Effector memory CD8-positive, alpha-beta T cell (primary cell): ENCODE measurements around the gene C11orf71.

Experiments
- ATAC-seq: fragments of 150-1000 bp; cut with Tn5 transposase; replicated peaks from 2 replicates; pipeline ENCODE4 v1.10.0; 2021; ENCODE audit warnings: mild to moderate bottlenecking, moderate library complexity
- DNase-seq, 3 experiments: peaks; one replicate each; pipeline ENCODE4 v3.0.0; 2021
- H3K27ac Mint-ChIP-seq, 2 donors: one replicate each; pipeline ENCODE4 v1.8.0; 2022; ENCODE audit warnings: mild to moderate bottlenecking in 2 of 2, mixed read lengths in 2 of 2, moderate library complexity in 2 of 2
- H3K27me3 Mint-ChIP-seq, 2 donors: one replicate each; pipeline ENCODE4 v1.8.0; 2022; ENCODE audit warnings: mixed read lengths in 2 of 2
- H3K36me3 Mint-ChIP-seq: one replicate; pipeline ENCODE4 v1.8.0; 2022; ENCODE audit warnings: mild to moderate bottlenecking, moderate library complexity, mixed read lengths; ENCODE audit not compliant: insufficient read depth
- H3K4me1 Mint-ChIP-seq, 2 donors: one replicate each; pipeline ENCODE4 v1.8.0; 2022; ENCODE audit warnings: low read depth in 2 of 2, mixed read lengths in 2 of 2
- H3K4me3 Mint-ChIP-seq, 2 donors: one replicate each; pipeline ENCODE4 v1.8.0; 2022; ENCODE audit warnings: mild to moderate bottlenecking in 2 of 2, mixed read lengths in 2 of 2, moderate library complexity in 2 of 2
- H3K9me3 Mint-ChIP-seq, 2 donors: one replicate each; pipeline ENCODE4 v1.8.0; 2022; ENCODE audit warnings: mixed read lengths in 2 of 2

The C11orf71 gene

DNA sequence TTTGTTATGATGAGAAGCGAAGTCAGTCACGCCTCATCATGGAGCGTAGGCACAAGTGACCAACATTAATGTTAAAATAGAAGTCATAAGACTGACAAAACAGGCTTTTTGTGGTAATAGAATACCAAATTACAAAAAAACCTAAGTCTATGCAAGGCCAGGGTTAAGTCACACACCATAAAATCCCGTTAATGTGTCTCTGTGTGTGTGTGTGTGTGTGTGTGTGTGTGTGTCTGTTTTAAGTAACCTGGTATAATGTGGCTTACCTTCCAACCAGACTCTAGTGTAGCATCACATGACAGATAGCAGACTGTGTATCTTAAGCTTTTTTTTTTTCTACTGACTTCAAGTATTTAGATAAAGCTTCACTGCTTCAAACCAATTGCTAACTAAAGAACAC is 38.0 kb downstream of the C11orf71 start:
- H3K27ac Mint-ChIP-seq: no peak overlapping the region
- no peaks in the 10 kb centered on the region for H3K36me3 Mint-ChIP-seq
- H3K4me3 Mint-ChIP-seq: no peak overlapping the region
- ATAC-seq (no peak), DNase-seq (no peak)
- no peaks in the 10 kb centered on the region for H3K9me3 Mint-ChIP-seq
- peaks cover 67 to 69% of the 10 kb centered on the region in 2 donors for H3K27me3 Mint-ChIP-seq
- no peaks in the 10 kb centered on the region for H3K4me1 Mint-ChIP-seq

DNA sequence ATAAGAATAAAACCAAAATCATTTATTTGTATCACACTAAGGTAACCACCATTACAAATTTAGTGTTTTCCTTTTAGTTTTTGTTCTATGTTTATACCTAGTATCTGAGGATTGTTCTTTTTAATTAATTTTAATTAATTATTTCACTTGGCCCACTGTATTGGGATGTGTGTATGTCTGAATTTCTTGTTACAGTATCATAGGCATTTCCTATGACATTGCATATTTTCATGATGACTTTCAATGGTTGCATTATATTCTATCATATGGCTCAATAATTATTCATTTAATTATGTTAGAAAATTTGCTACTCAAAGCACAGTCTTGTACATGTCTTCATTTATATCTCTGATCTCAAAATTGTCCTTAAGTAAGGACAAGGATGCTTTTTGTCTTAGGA is 41.0 kb downstream of the C11orf71 start:
- no peaks in the 10 kb centered on the region for H3K9me3 Mint-ChIP-seq
- peaks cover 64 to 65% of the 10 kb centered on the region in 2 donors for H3K27me3 Mint-ChIP-seq
- H3K27ac Mint-ChIP-seq: no peak overlapping the region
- DNase-seq (no peak), ATAC-seq (no peak)
- no peak overlapping the region for H3K4me3 Mint-ChIP-seq
- H3K36me3 Mint-ChIP-seq: no peaks in the 10 kb centered on the region
- H3K4me1 Mint-ChIP-seq: no peaks in the 10 kb centered on the region

DNA sequence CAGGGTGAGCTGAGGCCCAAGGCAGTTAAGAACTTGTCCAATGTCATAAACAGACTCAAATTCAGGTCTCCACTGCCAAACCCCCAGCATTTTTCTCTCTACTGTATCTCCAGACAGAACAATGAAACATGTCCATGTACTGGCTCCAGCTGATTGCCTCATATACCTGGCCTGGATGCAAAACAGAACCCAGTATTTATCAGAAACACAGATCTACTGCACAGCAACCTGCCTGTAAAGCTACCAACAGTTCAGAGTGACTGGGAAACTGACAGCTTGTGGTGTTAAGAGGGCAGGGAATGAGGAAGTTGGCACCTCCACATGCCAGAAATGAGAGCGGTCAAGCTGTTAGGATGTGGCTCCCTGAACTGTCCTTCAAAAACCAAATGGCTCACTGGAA is 41.6 kb downstream of the C11orf71 start:
- Mint-ChIP-seq H3K4me1 (no peaks in the 10 kb centered on the region), H3K27ac (no peak overlapping the region), H3K4me3 (no peak overlapping the region), H3K36me3 (no peaks in the 10 kb centered on the region), H3K9me3 (no peaks in the 10 kb centered on the region), H3K27me3 (peaks cover 58 to 60% of the 10 kb centered on the region in 2 donors)
- DNase-seq: no peak
- no peak for ATAC-seq

DNA sequence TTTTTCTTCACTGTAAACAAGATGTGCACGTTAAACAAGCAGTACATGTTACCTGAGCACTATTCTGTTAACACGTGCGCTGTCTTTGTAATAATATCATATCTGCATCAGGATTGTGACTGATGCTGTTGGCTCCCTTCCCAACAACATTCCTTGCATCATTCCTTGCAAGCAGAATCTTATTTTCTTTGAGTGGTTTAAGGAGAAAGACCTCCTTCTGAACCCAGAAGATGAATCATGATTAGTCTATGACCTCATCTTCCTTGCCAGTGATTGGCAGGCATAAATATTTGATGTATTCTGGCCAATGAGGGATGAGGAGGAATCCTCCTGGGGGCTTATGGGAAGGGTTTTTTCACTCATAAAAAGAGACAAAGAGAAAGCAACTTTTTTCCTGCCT is 46.2 kb downstream of the C11orf71 start:
- H3K27ac Mint-ChIP-seq: no peak overlapping the region
- DNase-seq: no peak
- ATAC-seq: no peak
- peaks cover 30 to 34% of the 10 kb centered on the region in 2 donors for H3K27me3 Mint-ChIP-seq
- no peaks in the 10 kb centered on the region for H3K9me3 Mint-ChIP-seq
- no peak overlapping the region for H3K4me3 Mint-ChIP-seq
- H3K36me3 Mint-ChIP-seq: no peaks in the 10 kb centered on the region
- H3K4me1 Mint-ChIP-seq: no peaks in the 10 kb centered on the region

DNA sequence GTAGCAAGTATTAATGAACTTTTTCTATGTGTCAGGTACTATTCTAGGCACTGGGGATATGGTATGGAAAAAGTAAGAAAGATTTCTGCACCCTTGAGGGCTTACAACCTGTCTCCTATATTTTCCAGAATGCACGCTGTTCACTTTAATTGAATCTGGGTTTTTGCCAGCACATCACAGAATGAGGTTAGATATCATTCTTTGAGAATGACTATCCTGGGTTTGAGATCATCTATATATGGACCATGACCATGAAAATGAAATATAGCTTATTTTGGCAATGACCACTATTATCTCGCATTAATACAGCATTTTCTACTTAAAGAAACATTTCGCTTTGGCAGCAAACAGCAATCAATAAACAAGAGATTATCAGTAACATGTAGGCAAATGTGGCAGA is 46.9 kb downstream of the C11orf71 start:
- ATAC-seq (no peak), DNase-seq (no peak)
- H3K4me1 Mint-ChIP-seq: no peaks in the 10 kb centered on the region
- H3K36me3 Mint-ChIP-seq: no peaks in the 10 kb centered on the region
- no peak overlapping the region for H3K4me3 Mint-ChIP-seq
- peaks cover 25 to 28% of the 10 kb centered on the region in 2 donors for H3K27me3 Mint-ChIP-seq
- H3K9me3 Mint-ChIP-seq: no peaks in the 10 kb centered on the region
- no peak overlapping the region for H3K27ac Mint-ChIP-seq

DNA sequence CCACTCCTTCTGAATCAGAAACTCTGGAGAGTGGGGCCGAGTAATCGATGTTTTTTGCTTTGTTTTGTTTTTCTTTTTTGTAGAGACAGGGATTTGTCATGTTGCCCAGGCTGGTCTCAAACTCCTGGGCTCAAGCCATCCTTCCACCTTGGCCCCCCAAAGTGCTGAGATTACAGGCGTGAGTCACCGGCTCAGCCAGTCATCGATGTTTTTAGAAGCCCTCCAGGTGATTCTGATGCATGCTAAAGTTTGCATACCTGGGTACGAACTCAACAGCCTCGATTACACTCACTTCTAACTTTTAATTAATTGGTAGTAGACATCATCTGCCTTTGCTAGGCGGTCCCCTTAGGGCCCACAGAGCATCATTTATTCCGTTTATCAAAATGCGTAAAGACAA is 50.3 kb downstream of the C11orf71 start:
- H3K27me3 Mint-ChIP-seq: peaks cover under 1 to 1% of the 10 kb centered on the region in 2 donors
- H3K4me1 Mint-ChIP-seq: peaks cover 3 to 6% of the 10 kb centered on the region in 2 donors
- no peak overlapping the region for H3K4me3 Mint-ChIP-seq
- H3K36me3 Mint-ChIP-seq: peaks cover 4% of the 10 kb centered on the region
- H3K9me3 Mint-ChIP-seq: no peaks in the 10 kb centered on the region
- no peak for DNase-seq
- ATAC-seq: no peak
- H3K27ac Mint-ChIP-seq: no peak overlapping the region
